B cell (primary cell): ENCODE measurements around the gene FOXN1. TPM values are rescaled to one million over a fixed set of nuclear protein-coding genes. Genes with fewer than 3 reads are reported as not detected.

Experiments
- ATAC-seq: fragments of 200-7000 bp; cut with Tn5 transposase; one replicate; pipeline ENCODE4 v1.10.0; 2021; ENCODE audit warnings: low read depth, mild to moderate bottlenecking, moderate number of reproducible peaks, moderate library complexity
- CTCF ChIA-PET: fragments of 350-600 bp; sonication (Branson Sonifier 250); formaldehyde crosslinking; loops from one replicate; lab custom pipeline; 2021; ENCODE audit warnings: antibody characterized with exemption, inconsistent platforms; lab: Charles Lee
- POLR2A ChIA-PET: fragments of 350-600 bp; sonication (Branson Sonifier 250); formaldehyde crosslinking; loops from one replicate; lab custom pipeline; 2021; ENCODE audit warnings: antibody characterized with exemption; lab: Charles Lee
- DNase-seq: peaks from one replicate; pipeline ENCODE4 v3.0.0; 2013
- H2AFZ ChIP-seq: 2 replicates; pipeline ENCODE4 v1.6.1; 2012; ENCODE audit warnings: mild to moderate bottlenecking, low read depth, low read length; ENCODE audit not compliant: insufficient read depth, poor library complexity, severe bottlenecking
- H3K27ac ChIP-seq, 2 donors: 1 replicate in 1 of 2; 2 replicates in 1 of 2; pipeline ENCODE4 v1.5.1; 2012 to 2013; ENCODE audit warnings: low read length in 2 of 2, mild to moderate bottlenecking in 2 of 2, moderate library complexity in 1 of 2
- H3K27me3 ChIP-seq, 4 experiments: fragments of 200-600 bp in 1 of 4; sonication (generic) in 1 of 4; replicated peaks in 1 of 4; 1 replicate in 2 of 4; 2 replicates in 2 of 4; pipeline versions ENCODE4 v1.6.1 to v1.7.0; 2013 to 2016; ENCODE audit warnings: low read length in 3 of 4, mild to moderate bottlenecking in 2 of 4, mixed read lengths in 1 of 4, moderate library complexity in 1 of 4; ENCODE audit not compliant: insufficient read depth in 4 of 4, control insufficient read depth in 3 of 4; ENCODE audit errors: control extremely low read depth in 1 of 4
- H3K36me3 ChIP-seq, 2 experiments: replicated peaks in 1 of 2; 1 replicate in 1 of 2; 2 replicates in 1 of 2; pipeline versions ENCODE4 v1.6.1 to v1.7.1; 2013; ENCODE audit warnings: low read length in 1 of 2; ENCODE audit not compliant: insufficient read depth in 2 of 2, control insufficient read depth in 1 of 2; ENCODE audit errors: control extremely low read depth in 1 of 2, extremely low read depth in 1 of 2
- H3K4me1 ChIP-seq, 2 donors: fragments of 200-600 bp in 1 of 2; sonication (generic) in 1 of 2; 1 replicate in 1 of 2; 2 replicates in 1 of 2; pipeline versions ENCODE4 v1.5.1 to v1.6.1; 2013 to 2017; ENCODE audit warnings: low read length in 2 of 2; ENCODE audit not compliant: control insufficient read depth in 2 of 2, insufficient read depth in 2 of 2
- H3K4me2 ChIP-seq: replicated peaks from 2 replicates; pipeline ENCODE3; 2012; ENCODE audit warnings: mild to moderate bottlenecking, low read depth, low read length; ENCODE audit not compliant: poor library complexity, severe bottlenecking
- H3K4me3 ChIP-seq, 5 experiments: fragments of 200-600 bp in 1 of 5; sonication (generic) in 1 of 5; 1 replicate in 3 of 5; 2 replicates in 2 of 5; pipeline versions ENCODE4 v1.5.1 to v1.7.0; 2011 to 2016; ENCODE audit warnings: low read length in 4 of 5, mild to moderate bottlenecking in 4 of 5, low read depth in 2 of 5, control low read depth in 1 of 5, moderate library complexity in 1 of 5; ENCODE audit not compliant: insufficient read depth in 1 of 5; ENCODE audit errors: control extremely low read depth in 1 of 5, extremely low read depth in 1 of 5
- H3K79me2 ChIP-seq: fragments of 200-600 bp; sonication (generic); one replicate; pipeline ENCODE4 v1.6.0; 2016; ENCODE audit warnings: low read length; ENCODE audit not compliant: control insufficient read depth, insufficient read depth
- H3K9ac ChIP-seq: fragments of 200-600 bp; sonication (generic); 2 replicates; pipeline ENCODE4 v1.6.1; 2017; ENCODE audit warnings: mild to moderate bottlenecking, low read length, moderate library complexity
- H3K9me3 ChIP-seq, 3 donors: one replicate each; pipeline versions ENCODE4 v1.6.1 to v1.7.1; 2013; ENCODE audit warnings: low read length in 2 of 3; ENCODE audit not compliant: control insufficient read depth in 2 of 3, insufficient read depth in 1 of 3; ENCODE audit errors: control extremely low read depth in 1 of 3
- H4K20me1 ChIP-seq: 2 replicates; pipeline ENCODE4 v1.6.0; 2012; ENCODE audit warnings: mild to moderate bottlenecking, low read length; ENCODE audit not compliant: insufficient read depth, control insufficient read depth, poor library complexity, severe bottlenecking
- H3K27ac Mint-ChIP-seq: one replicate; pipeline ENCODE4 v1.8.0; 2021; ENCODE audit warnings: mixed read lengths
- H3K27me3 Mint-ChIP-seq: one replicate; pipeline ENCODE4 v1.8.0; 2021; ENCODE audit warnings: mixed read lengths
- H3K4me1 Mint-ChIP-seq: one replicate; pipeline ENCODE4 v1.8.0; 2021; ENCODE audit warnings: mixed read lengths
- H3K4me3 Mint-ChIP-seq: one replicate; pipeline ENCODE4 v1.8.0; 2021; ENCODE audit warnings: mixed read lengths
- H3K9me3 Mint-ChIP-seq: one replicate; pipeline ENCODE4 v1.8.0; 2022; ENCODE audit warnings: mixed read lengths; ENCODE audit not compliant: insufficient read depth
- CTCF ChIP-seq: fragments of 200-600 bp; IDR thresholded peaks from one replicate; pipeline ENCODE4 v1.8.0; 2022; ENCODE audit warnings: antibody characterized with exemption, mild to moderate bottlenecking
- EZH2 ChIP-seq: IDR thresholded peaks from 2 replicates; pipeline ENCODE4 v1.6.1; 2012; ENCODE audit warnings: borderline replicate concordance, low read depth, mild to moderate bottlenecking, moderate library complexity, low read length; ENCODE audit not compliant: insufficient read depth, poor library complexity, severe bottlenecking
- WGBS: methylation state at CpG from one replicate; pipeline ENCODE4 v1.1.5; 2013; ENCODE audit warnings: missing lambda C conversion rate; ENCODE audit not compliant: insufficient coverage; 5-methylcytosine and 5-hydroxymethylcytosine counted together
- intact Hi-C: fragments of 100-400 bp; cut with micrococcal nuclease; formaldehyde crosslinking; loops from one replicate; pipeline ENCODE4 v1.10.0; 2022
- polyA plus RNA-seq: library from polyadenylated mRNA; depleted of rRNA; stranded (reverse); fragments of >200 nt; gene quantifications from 2 replicates; pipeline ENCODE4 v1.2.3, GENCODE V29; 2012
- total RNA-seq, 2 donors: library from RNA; stranded (reverse); fragments of 120-200 nt in 1 of 2; gene quantifications; 1 replicate in 1 of 2; 2 replicates in 1 of 2; pipeline versions ENCODE4 v1.2.3 to v1.2.4, GENCODE V29; 2013 to 2022

FOXN1 gene
- total and polyA plus RNA-seq, 2 donors (not counting 1 experiment from before 2014, with no cell fraction given) = not detected

- Histone ChIP-seq H3K9ac (no peak overlapping the region), H3K27ac (no peak overlapping the region), H3K9me3 (no peaks in the 10 kb centered on the region), H3K4me1 (no peaks in the 10 kb centered on the region), H3K27me3 (peaks cover 0 to 2% (median 0%) of the 10 kb centered on the region in 4 experiments), H3K4me3 (no peak overlapping the region), H3K4me2 (no peak overlapping the region), H2AFZ (no peak overlapping the region), H3K79me2 (no peaks in the 10 kb centered on the region), H4K20me1 (no peaks in the 10 kb centered on the region), H3K36me3 (no peaks in the 10 kb centered on the region)
- POLR2A ChIA-PET = no interaction called here
- CTCF ChIA-PET = no interaction called here
- DNase-seq = no peak
- no CpG with 5 or more reads among the region's 4 CpGs for WGBS
- H3K9me3 Mint-ChIP-seq = no peaks in the 10 kb centered on the region
- no peaks in the 10 kb centered on the region for H3K4me1 Mint-ChIP-seq
- H3K4me3 Mint-ChIP-seq = no peak overlapping the region
- intact Hi-C loops = no loop called here
- H3K27ac Mint-ChIP-seq = no peak overlapping the region
- TF ChIP-seq EZH2 (no peak), CTCF (no peak)
- ATAC-seq = no peak
- H3K27me3 Mint-ChIP-seq = peaks cover 3% of the 10 kb centered on the region
Observed at GRCh38 chr17:28530250-28530649, 24.1 kb downstream of the FOXN1 start.

DNA sequence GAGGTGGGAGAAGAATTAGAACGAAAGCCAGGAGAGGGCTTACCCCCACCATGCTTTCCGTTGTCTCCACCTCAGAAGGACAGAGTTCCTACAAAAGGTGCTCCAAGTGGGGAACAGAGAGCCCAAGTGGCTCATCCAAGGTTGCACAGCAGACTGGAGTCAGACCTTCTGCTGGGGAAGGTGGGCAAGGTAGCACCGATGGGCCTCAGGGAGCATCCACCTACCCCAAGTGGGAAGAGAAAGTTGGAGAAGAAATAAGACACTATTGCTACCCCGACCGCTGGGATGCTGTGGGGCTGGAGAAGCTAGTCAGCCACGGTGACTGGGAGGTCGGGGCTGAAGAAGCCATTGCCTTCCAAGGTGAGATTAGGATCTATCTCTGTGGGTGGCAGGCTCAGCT is 24.8 kb downstream of the FOXN1 start:
- H3K27ac ChIP-seq = no peak overlapping the region
- H3K4me3 ChIP-seq = no peak overlapping the region
- no peak overlapping the region for H2AFZ ChIP-seq
- H3K27ac Mint-ChIP-seq = no peak overlapping the region
- H3K4me1 ChIP-seq = no peaks in the 10 kb centered on the region
- no peaks in the 10 kb centered on the region for H4K20me1 ChIP-seq
- no peaks in the 10 kb centered on the region for H3K4me1 Mint-ChIP-seq
- ATAC-seq = no peak
- H3K4me3 Mint-ChIP-seq = no peak overlapping the region
- POLR2A ChIA-PET = no interaction called here
- H3K27me3 ChIP-seq = peaks cover 0 to 2% (median 0%) of the 10 kb centered on the region in 4 experiments
- CTCF ChIA-PET = interaction anchor here (0.9 kb wide), 1 partner anchor 83 kb away, joined by 3 read pairs; no protein-coding TSS in a partner anchor
- WGBS = 83% methylated on average over 5 of the region's 7 CpGs
- no peak for TF ChIP-seq CTCF
- no peaks in the 10 kb centered on the region for H3K36me3 ChIP-seq
- no peaks in the 10 kb centered on the region for H3K9me3 ChIP-seq
- H3K27me3 Mint-ChIP-seq = peaks cover 3% of the 10 kb centered on the region
- no peaks in the 10 kb centered on the region for H3K9me3 Mint-ChIP-seq
- intact Hi-C loops = no loop called here
- DNase-seq = no peak
- no peak overlapping the region for H3K4me2 ChIP-seq
- H3K79me2 ChIP-seq = no peaks in the 10 kb centered on the region
- H3K9ac ChIP-seq = no peak overlapping the region
